Activated B cell treated with CpG ODN at 0.5 μM for 24 hours (primary cell): Measurements from ENCODE around the gene PRDM16. TPM values are rescaled to one million over a fixed set of nuclear protein-coding genes. Genes with fewer than 3 reads are reported as not detected.
A peak's percentile ranks its signal among the peaks of the same experiment; 100 is the strongest.

Experiments
- ATAC-seq: fragments of 200-7000 bp; cut with Tn5 transposase; one replicate; pipeline ENCODE4 v1.10.0; 2021; ENCODE audit warnings: low read depth, mild to moderate bottlenecking, moderate library complexity
- CTCF ChIA-PET: fragments of 350-600 bp; sonication (Branson Sonifier 250); formaldehyde crosslinking; loops from one replicate; lab custom pipeline; 2021; ENCODE audit warnings: antibody characterized with exemption; lab: Charles Lee
- POLR2A ChIA-PET: fragments of 350-600 bp; sonication (Branson Sonifier 250); formaldehyde crosslinking; loops from one replicate; lab custom pipeline; 2021; ENCODE audit warnings: antibody characterized with exemption; lab: Charles Lee
- DNase-seq: peaks from one replicate; pipeline ENCODE4 v3.0.0; 2022
- H3K27ac Mint-ChIP-seq: one replicate; pipeline ENCODE4 v1.8.0; 2020; ENCODE audit warnings: mixed read lengths
- H3K27me3 Mint-ChIP-seq: one replicate; pipeline ENCODE4 v1.8.0; 2021; ENCODE audit warnings: mixed read lengths
- H3K36me3 Mint-ChIP-seq: one replicate; pipeline ENCODE4 v1.8.0; 2021; ENCODE audit warnings: low read depth, mixed read lengths
- H3K4me1 Mint-ChIP-seq: one replicate; pipeline ENCODE4 v1.8.0; 2021; ENCODE audit warnings: mixed read lengths
- H3K4me3 Mint-ChIP-seq: one replicate; pipeline ENCODE4 v1.8.0; 2020; ENCODE audit warnings: mild to moderate bottlenecking, mixed read lengths
- H3K9me3 Mint-ChIP-seq: one replicate; pipeline ENCODE4 v1.8.0; 2020; ENCODE audit warnings: mixed read lengths
- CTCF ChIP-seq: fragments of 200-600 bp; IDR thresholded peaks from one replicate; pipeline ENCODE4 v1.8.0; 2022; ENCODE audit warnings: antibody characterized with exemption, mild to moderate bottlenecking
- intact Hi-C: fragments of 100-400 bp; cut with micrococcal nuclease; formaldehyde crosslinking; loops from one replicate; pipeline ENCODE4 v1.15.1; 2024
- total RNA-seq: library from RNA; stranded (reverse); gene quantifications from 2 replicates; pipeline ENCODE4 v1.2.3, GENCODE V29; 2022

Gene PRDM16
- total RNA-seq, 1 donor from 2014 or later = not detected

GRCh38 chr1:3054474-3054873, 14.5 kb upstream of the PRDM16 start:
- H3K4me1 Mint-ChIP-seq = no peaks in the 10 kb centered on the region
- no peak overlapping the region for H3K4me3 Mint-ChIP-seq
- POLR2A ChIA-PET = no interaction called here
- H3K27me3 Mint-ChIP-seq = peaks cover 16% of the 10 kb centered on the region
- CTCF ChIA-PET = no interaction called here
- H3K36me3 Mint-ChIP-seq = no peaks in the 10 kb centered on the region
- H3K27ac Mint-ChIP-seq = no peak overlapping the region
- DNase-seq = peak; percentile 10
- no peak for ATAC-seq
- H3K9me3 Mint-ChIP-seq = no peaks in the 10 kb centered on the region
- TF ChIP-seq CTCF = no peak
- intact Hi-C loops = no loop called here

GRCh38 chr1:3055051-3055450, 14.0 kb upstream of the PRDM16 start:
- Mint-ChIP-seq H3K4me3 (no peak overlapping the region), H3K27me3 (peaks cover 16% of the 10 kb centered on the region), H3K4me1 (no peaks in the 10 kb centered on the region), H3K9me3 (no peaks in the 10 kb centered on the region), H3K36me3 (no peaks in the 10 kb centered on the region), H3K27ac (no peak overlapping the region)
- DNase-seq (no peak), ATAC-seq (no peak)
- ChIA-PET POLR2A (no interaction called here), CTCF (no interaction called here)
- intact Hi-C loops = no loop called here
- no peak for TF ChIP-seq CTCF

GRCh38 chr1:3056641-3057040, 12.4 kb upstream of the PRDM16 start:
- ATAC-seq = no peak
- Mint-ChIP-seq H3K4me1 (no peaks in the 10 kb centered on the region), H3K36me3 (no peaks in the 10 kb centered on the region), H3K27me3 (peaks cover 10% of the 10 kb centered on the region), H3K4me3 (no peak overlapping the region), H3K27ac (no peak overlapping the region), H3K9me3 (no peaks in the 10 kb centered on the region)
- DNase-seq = peak; percentile 5
- CTCF ChIA-PET = no interaction called here
- no peak for TF ChIP-seq CTCF
- intact Hi-C loops = no loop called here
- POLR2A ChIA-PET = no interaction called here

GRCh38 chr1:3058263-3059030, 10.6 kb upstream of the PRDM16 start:
- no peak overlapping the region for H3K4me3 Mint-ChIP-seq
- no peaks in the 10 kb centered on the region for H3K9me3 Mint-ChIP-seq
- CTCF ChIA-PET = no interaction called here
- TF ChIP-seq CTCF = no peak
- POLR2A ChIA-PET = no interaction called here
- intact Hi-C loops = no loop called here
- no peak overlapping the region for H3K27ac Mint-ChIP-seq
- H3K4me1 Mint-ChIP-seq = no peaks in the 10 kb centered on the region
- no peak for DNase-seq
- ATAC-seq = no peak
- peaks cover 6% of the 10 kb centered on the region for H3K27me3 Mint-ChIP-seq
- H3K36me3 Mint-ChIP-seq = no peaks in the 10 kb centered on the region

GRCh38 chr1:3060127-3060526, 8.9 kb upstream of the PRDM16 start:
- ATAC-seq (no peak), DNase-seq (peak; percentile 9)
- ChIA-PET POLR2A (no interaction called here), CTCF (no interaction called here)
- no peak overlapping the region for H3K4me3 Mint-ChIP-seq
- H3K4me1 Mint-ChIP-seq = no peaks in the 10 kb centered on the region
- no peak overlapping the region for H3K27ac Mint-ChIP-seq
- TF ChIP-seq CTCF = no peak
- no peaks in the 10 kb centered on the region for H3K9me3 Mint-ChIP-seq
- peaks cover 2% of the 10 kb centered on the region for H3K27me3 Mint-ChIP-seq
- H3K36me3 Mint-ChIP-seq = no peaks in the 10 kb centered on the region
- intact Hi-C loops = no loop called here
